Stimulated activated naive CD4-positive, alpha-beta T cell treated with Interleukin-2 at 50 U/mL for 16 hours (primary cell): Measurements from ENCODE around the gene PNPLA8.

Source experiments
- DNase-seq: peaks from one replicate; lab custom pipeline; 2025; lab: John Stamatoyannopoulos, UW

Gene PNPLA8

DNA sequence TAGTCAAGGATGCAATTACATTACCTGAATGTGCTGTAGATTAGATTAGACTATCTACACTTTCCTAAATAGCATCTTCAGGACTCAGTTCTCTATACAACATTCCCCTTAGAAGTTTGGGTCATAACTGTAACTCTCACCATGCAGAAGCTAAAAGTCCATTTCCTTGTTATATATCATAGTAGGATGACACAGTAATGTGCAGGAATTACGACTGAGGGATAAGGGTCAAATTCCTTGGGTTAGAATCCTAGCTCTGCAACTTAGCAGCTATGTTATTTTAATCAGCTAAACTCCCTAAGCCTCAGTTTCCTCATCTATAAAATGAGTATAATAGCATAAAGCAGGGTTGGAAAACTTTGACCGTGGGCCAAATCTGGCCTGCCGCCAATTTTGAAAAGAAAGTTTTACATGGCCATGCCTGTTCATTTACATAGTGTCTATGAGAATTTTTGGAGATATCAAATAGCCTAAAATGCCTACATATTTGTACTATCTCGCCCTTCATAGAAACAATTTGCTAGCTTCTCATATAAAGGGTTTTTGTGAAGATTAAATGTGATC, 84.5 kb downstream of the PNPLA8 start:
- DNase-seq, result no peak

DNA sequence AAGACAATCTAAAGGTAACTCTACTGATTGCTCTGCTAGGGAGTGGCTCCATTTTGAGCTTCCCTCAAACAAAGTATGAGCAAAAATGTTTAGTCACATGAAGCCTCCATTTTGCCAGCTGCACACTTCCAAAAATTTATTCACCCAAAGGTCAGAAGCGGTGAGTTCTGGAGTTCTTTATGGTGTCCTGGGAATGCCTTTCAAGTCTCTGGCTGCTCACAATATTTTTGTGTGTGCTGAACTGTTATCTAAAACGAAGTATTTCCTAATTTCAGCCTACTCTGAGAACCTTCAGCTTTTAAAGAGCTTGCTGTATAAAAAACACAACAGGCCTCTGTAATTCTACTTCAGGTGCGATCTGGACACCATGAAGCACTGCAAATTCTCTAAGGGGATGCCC, 85.3 kb downstream of the PNPLA8 start:
- DNase-seq, result no peak

GRCh38 chr7:108436906-108437305, 89.0 kb downstream of the PNPLA8 start:
- DNase-seq, result no peak

DNA sequence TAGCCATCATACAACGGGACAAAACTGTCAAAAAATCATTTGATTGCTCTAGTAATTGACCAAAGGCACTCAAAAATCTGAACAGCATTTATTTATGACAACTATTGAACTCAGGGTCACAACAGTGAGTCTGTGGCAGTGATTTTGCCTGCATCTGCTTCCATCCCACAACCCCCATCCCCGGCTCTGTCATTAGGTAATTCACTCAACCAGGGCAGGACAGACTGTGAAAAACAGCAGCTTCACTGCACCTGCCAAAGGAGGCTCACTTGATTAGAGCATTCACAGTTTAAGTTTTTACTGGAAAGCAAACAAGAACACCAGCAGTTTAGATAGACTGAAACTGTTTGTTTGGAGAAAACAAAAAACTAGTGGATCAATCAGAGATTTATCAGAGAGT, 91.9 kb downstream of the PNPLA8 start:
- DNase-seq, result no peak

DNA sequence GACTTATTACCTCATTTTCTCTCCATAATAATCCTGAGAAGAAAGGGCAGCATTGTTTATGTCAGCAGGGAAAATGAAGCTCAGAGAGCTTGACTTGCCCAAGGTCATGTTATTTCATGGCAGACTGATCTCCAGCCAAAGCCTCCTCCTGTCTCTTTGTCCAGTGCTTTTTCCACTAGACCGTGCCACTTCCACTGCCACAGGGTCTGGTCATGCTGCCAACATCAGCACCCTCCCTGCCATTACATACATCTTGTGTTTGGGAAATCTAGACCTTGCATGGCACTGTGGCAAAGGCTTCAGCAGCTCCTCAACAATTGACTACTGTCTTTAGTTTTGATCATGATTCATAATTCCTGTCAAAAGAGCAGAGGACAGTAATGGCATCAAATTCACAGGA, 94.8 kb downstream of the PNPLA8 start:
- DNase-seq, result no peak

DNA sequence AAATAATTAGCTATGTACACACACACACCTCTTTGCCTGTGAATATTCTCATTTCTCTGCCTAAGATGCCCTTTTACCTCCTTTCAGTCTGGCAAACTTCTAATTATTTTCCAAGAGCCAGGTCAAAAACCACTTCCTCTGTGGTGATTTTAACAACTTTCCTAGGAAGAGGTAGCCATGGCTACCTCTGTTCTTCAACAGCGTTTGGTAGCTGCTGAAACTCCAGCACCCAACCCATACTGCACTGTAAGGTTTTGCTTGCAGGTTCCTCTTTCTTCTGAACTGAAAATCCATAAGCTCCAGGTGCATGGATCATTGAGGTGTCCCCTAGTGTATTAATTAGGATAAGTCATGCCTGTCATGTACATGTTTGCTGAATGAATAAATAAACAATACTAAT, 95.3 kb downstream of the PNPLA8 start:
- DNase-seq, result no peak

GRCh38 chr7:108427766-108428165, 98.2 kb downstream of the PNPLA8 start:
- no peak for DNase-seq

DNA sequence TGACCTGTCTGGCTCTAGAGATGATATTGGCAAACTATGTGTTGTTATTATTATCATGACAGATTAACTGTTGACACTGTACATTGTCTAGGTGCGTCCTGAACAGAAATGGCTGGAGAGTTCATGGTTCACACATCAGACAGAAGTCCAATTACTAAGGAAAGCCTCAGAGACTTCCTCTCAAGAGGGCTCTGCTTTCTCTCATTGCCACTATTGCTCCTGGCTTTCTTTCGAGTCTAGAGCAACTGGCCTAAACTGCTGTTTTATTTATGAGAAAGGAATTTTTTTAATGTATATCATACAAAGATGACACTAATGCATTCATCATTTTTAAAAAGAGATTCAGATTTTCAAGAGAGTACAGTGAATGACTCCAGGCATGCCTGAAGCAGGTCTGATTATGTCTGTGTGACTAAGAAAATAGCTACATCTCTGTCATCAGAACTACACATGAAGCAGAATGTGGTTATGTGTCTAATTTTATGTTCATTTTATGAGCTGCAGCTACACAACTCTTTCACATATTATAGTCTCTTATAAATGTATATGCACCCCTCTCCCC, 100.1 kb downstream of the PNPLA8 start:
- no peak for DNase-seq

GRCh38 chr7:108424013-108424412, 101.9 kb downstream of the PNPLA8 start:
- no peak for DNase-seq

GRCh38 chr7:108423089-108423989, 102.6 kb downstream of the PNPLA8 start:
- DNase-seq, result no peak

GRCh38 chr7:108421720-108422331, 104.1 kb downstream of the PNPLA8 start:
- no peak for DNase-seq
